Fibroblast of the aortic adventitia (primary cell): ENCODE measurements around the gene CFAP251. TPM values are rescaled to one million over a fixed set of nuclear protein-coding genes. Genes with fewer than 3 reads are reported as not detected.
"Not testable (repeated sequence)": the region's sequence is repeated elsewhere in the genome, so short reads cannot be mapped to it uniquely, and the experiment has no call there.

Source experiments
- DNase-seq: peaks from one replicate; pipeline ENCODE4 v3.0.0-alpha.2; 2010; ENCODE audit warnings: low read depth
- H3K4me3 ChIP-seq: 2 replicates; pipeline ENCODE4 v1.5.1; 2011; ENCODE audit warnings: low read depth, mild to moderate bottlenecking, control low read depth, low read length, moderate library complexity
- total RNA-seq: library from RNA; depleted of rRNA; stranded (reverse); fragments of >200 nt; gene quantifications from 2 replicates; pipeline ENCODE4 v1.2.3, GENCODE V29; 2012; ENCODE audit warnings: low replicate concordance
- TF ChIP-seq, protein P1 (sequence below): IDR thresholded peaks from 2 replicates; pipeline ENCODE4 v1.5.1; 2011; ENCODE audit warnings: mild to moderate bottlenecking, low read length, control low read depth, inconsistent platforms; ENCODE audit not compliant: insufficient read depth

The CFAP251 gene
- total RNA-seq, 1 donor: 8.8 TPM

- DNase-seq: no peak
- no peak overlapping the region for H3K4me3 ChIP-seq
- TF ChIP-seq, protein P1, sequence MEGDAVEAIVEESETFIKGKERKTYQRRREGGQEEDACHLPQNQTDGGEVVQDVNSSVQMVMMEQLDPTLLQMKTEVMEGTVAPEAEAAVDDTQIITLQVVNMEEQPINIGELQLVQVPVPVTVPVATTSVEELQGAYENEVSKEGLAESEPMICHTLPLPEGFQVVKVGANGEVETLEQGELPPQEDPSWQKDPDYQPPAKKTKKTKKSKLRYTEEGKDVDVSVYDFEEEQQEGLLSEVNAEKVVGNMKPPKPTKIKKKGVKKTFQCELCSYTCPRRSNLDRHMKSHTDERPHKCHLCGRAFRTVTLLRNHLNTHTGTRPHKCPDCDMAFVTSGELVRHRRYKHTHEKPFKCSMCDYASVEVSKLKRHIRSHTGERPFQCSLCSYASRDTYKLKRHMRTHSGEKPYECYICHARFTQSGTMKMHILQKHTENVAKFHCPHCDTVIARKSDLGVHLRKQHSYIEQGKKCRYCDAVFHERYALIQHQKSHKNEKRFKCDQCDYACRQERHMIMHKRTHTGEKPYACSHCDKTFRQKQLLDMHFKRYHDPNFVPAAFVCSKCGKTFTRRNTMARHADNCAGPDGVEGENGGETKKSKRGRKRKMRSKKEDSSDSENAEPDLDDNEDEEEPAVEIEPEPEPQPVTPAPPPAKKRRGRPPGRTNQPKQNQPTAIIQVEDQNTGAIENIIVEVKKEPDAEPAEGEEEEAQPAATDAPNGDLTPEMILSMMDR: no peak
Measured at GRCh38 chr12:121982950-121983349, 64.6 kb downstream of the CFAP251 start.

DNA sequence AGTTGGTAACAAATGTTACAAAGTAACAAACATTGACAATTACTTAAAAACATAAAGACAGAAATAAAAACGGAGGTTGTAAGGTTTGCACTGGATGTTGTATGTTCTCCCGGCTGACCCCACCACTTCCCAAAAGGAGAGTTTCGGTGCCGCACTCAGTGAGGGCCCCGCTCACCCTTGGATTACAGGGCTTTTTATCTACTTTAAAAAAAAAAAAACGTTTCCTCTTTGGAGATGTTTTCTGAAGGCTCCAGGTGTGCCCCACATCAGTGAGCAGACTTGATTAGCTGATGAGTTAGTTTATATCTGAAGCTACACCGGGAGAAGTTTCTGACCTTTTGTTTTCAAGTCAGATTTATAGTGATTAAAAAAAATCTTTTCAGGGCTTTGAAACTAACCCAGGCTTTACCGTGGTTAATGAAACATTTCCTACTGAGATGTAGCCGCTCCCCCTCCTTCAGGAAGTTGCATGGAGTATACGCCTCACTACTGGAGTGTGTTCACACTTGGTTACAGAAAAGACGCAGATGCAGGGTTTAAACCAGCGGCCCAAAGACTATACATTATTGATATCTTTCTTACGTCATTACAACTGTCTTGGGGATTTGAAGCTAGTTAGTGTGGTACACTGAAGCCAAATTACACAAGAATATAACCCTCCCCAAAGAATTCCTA is 65.3 kb downstream of the CFAP251 start:
- H3K4me3 ChIP-seq: no peak overlapping the region
- no peak for DNase-seq
- TF ChIP-seq, protein P1: no peak

- H3K4me3 ChIP-seq: no peak overlapping the region
- DNase-seq: no peak
- TF ChIP-seq, protein P1: no peak
Measured at GRCh38 chr12:121986489-121987245, 68.3 kb downstream of the CFAP251 start.

GRCh38 chr12:121988519-121988918 is 70.1 kb downstream of the CFAP251 start:
- not testable (repeated sequence) for DNase-seq, H3K4me3 ChIP-seq

DNA sequence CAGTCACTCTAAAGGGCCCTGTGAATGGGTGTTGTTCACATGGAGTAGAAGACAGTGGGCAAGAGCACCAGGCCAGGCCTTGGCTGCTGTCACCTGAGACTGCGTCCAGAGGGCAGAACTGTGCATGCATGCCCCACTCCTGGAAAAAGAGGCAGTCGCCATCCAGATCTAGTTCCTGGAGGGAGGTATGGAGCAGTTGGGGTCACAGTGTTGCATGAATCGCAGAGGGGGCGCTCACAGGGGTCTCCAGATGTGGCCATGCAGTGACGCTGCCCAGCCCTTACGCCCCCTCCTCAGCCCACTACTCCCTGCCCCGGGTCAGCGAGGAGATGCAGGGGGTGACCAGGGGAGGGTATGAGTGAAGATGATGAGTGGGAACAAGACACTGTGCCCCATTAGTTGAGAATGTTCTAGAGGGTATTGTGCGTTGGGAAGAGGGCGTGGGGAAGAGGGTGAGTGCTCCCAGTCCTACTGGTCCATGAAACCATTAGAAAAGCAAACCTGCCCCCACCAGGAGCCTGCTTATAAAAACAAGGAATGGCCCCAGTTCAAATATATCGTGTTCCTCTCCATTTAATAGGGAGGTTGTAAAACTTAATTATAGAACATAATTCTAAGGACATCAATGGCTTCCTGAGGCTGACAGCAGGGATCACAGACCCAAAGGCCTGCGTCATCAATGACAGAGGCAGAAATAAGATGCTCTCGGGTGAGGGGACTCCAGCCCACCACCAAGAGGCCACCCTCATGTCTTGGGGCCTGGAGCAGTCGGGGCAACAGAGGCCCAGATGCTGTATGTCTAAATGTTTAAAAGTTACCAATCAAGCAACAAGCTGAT is 71.1 kb downstream of the CFAP251 start:
- no peak for DNase-seq
- TF ChIP-seq, protein P1: no peak
- no peak overlapping the region for H3K4me3 ChIP-seq

GRCh38 chr12:121990114-121990647 is 71.8 kb downstream of the CFAP251 start:
- no peak overlapping the region for H3K4me3 ChIP-seq
- no peak for DNase-seq
- TF ChIP-seq, protein P1: no peak
